GM06990 (cell line): ENCODE measurements around the gene SLC6A20.

Experiments used
- DNase-seq: peaks from one replicate; pipeline ENCODE4 v3.0.0-alpha.2; 2011; ENCODE audit not compliant: insufficient read length; ENCODE audit errors: extremely low read depth
- H3K27me3 ChIP-seq: replicated peaks from 2 replicates; pipeline ENCODE4 v1.6.0; 2011; ENCODE audit warnings: low read length; ENCODE audit not compliant: control insufficient read depth, insufficient read depth
- H3K36me3 ChIP-seq: 2 replicates; pipeline ENCODE4 v1.5.1; 2011; ENCODE audit warnings: low read length; ENCODE audit not compliant: control insufficient read depth, insufficient read depth
- H3K4me3 ChIP-seq: replicated peaks from 2 replicates; pipeline ENCODE4 v1.5.1; 2011; ENCODE audit warnings: low read depth, mild to moderate bottlenecking, control low read depth, low read length
- TF ChIP-seq, protein P1 (sequence below): IDR thresholded peaks from 2 replicates; pipeline ENCODE4 v1.5.1; 2011; ENCODE audit warnings: low read length, control low read depth, mild to moderate bottlenecking, inconsistent platforms; ENCODE audit not compliant: insufficient read depth, poor library complexity, severe bottlenecking

Gene SLC6A20

DNA sequence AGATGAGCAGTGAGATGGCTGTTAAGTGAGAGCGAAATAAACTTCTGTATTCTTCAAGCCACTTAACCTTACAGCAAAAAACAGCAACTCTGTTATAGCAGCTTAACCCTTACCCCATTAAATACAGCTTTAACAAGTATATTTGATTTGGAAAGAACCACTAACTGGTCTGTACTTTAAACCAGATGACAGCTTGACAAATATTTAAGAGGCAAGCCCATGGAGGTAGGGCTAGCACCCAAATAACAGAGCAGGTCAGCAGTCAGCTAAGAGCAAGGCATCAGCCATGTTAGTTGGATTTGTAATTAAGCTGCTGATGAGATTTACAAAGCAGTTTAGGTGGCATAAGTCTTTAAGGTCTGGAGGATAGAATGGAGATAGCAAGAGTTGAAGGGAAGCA lies 42.1 kb upstream of the SLC6A20 start:
- DNase-seq = no peak
- no peak overlapping the region for H3K4me3 ChIP-seq
- TF ChIP-seq, protein P1, sequence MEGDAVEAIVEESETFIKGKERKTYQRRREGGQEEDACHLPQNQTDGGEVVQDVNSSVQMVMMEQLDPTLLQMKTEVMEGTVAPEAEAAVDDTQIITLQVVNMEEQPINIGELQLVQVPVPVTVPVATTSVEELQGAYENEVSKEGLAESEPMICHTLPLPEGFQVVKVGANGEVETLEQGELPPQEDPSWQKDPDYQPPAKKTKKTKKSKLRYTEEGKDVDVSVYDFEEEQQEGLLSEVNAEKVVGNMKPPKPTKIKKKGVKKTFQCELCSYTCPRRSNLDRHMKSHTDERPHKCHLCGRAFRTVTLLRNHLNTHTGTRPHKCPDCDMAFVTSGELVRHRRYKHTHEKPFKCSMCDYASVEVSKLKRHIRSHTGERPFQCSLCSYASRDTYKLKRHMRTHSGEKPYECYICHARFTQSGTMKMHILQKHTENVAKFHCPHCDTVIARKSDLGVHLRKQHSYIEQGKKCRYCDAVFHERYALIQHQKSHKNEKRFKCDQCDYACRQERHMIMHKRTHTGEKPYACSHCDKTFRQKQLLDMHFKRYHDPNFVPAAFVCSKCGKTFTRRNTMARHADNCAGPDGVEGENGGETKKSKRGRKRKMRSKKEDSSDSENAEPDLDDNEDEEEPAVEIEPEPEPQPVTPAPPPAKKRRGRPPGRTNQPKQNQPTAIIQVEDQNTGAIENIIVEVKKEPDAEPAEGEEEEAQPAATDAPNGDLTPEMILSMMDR = no peak
- no peaks in the 10 kb centered on the region for H3K36me3 ChIP-seq
- H3K27me3 ChIP-seq = no peaks in the 10 kb centered on the region; the same call in 1 of the 2 replicates

DNA sequence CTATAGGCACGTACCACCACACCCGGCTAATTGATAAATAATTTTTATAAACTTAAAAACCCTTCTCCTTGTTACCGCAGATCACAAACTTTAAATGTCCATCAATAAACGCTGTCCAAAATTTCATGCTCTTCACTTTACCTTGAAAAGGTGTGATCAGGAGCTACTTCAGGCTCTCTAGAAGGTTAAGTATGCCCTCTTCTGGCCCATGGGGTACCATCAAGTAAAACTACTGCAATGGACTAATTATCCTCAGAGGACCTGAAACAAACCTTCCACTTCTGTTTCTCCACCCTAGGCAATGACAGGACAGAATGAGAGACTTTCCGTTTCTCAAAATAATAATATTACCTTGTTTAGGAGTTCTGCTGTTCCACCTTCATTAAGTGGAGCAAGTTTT lies 36.4 kb upstream of the SLC6A20 start:
- Histone ChIP-seq H3K4me3 (no peak overlapping the region), H3K27me3 (no peaks in the 10 kb centered on the region), H3K36me3 (no peaks in the 10 kb centered on the region; the same call in 1 of the 2 replicates)
- DNase-seq = no peak
- TF ChIP-seq, protein P1 = peak; percentile 41

DNA sequence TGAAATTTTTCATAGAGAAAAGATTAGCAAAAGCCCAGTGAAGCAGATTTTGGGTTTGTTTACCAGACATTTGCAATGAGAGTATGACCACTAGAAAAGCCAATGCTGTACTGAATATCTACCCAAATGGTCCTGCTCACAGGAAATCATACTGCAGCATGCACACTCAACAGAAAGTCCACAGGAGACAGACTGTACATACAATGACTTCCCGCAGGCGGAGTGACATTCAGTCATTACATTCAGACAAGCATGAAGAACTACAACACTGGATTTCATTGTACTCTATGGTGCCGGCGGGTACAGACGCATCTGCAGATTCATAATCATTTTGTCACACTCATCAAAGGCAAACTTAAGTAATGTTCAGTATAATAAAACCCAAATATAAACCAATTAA lies 33.8 kb upstream of the SLC6A20 start:
- DNase-seq = no peak
- Histone ChIP-seq H3K4me3 (no peak overlapping the region), H3K36me3 (peaks cover 2% of the 10 kb centered on the region; the same call in 1 of the 2 replicates), H3K27me3 (no peaks in the 10 kb centered on the region)
- TF ChIP-seq, protein P1 = no peak

DNA sequence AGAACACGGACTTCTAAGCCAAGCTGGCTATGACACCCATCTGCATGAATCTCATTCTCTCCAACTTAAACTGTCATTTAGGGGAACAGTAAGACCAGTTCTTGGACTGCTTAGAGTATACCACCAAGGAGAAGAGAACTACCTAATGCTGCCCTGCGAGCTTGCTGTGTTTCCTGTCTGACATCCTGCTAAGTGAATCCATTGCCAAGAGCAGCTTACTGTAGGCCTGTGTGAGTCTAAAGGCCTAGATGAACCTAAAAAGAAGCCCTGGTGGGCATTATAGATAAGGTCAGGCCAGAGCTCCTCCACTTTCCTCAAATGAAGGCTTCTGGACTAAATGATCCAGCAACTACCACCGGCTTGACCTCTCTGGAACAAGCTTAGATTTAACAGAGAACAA lies 30.6 kb upstream of the SLC6A20 start:
- Histone ChIP-seq H3K4me3 (no peak overlapping the region), H3K27me3 (no peaks in the 10 kb centered on the region), H3K36me3 (peaks cover 2% of the 10 kb centered on the region; the same call in 1 of the 2 replicates)
- DNase-seq = no peak
- TF ChIP-seq, protein P1 = no peak

DNA sequence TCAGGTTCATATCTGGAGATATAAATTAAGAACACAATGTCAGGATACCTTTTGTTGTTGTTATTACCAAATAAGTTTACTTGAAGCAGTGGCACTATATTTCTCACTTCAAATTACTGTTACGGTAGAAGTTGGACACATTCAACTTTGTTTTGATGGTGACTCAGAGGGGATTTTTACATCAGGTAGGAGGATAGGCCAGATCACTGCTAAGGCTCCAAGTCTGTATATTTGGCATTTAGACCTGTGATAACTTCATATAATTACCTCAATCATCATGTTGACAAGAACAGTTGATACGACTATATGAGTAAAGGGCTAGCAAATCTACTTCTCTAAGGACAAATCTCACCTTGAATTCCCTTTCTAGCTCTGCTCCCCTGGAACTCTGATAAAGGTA lies 30.0 kb upstream of the SLC6A20 start:
- Histone ChIP-seq H3K4me3 (no peak overlapping the region), H3K27me3 (no peaks in the 10 kb centered on the region), H3K36me3 (peaks cover 2% of the 10 kb centered on the region; the same call in 1 of the 2 replicates)
- TF ChIP-seq, protein P1 = no peak
- no peak for DNase-seq

DNA sequence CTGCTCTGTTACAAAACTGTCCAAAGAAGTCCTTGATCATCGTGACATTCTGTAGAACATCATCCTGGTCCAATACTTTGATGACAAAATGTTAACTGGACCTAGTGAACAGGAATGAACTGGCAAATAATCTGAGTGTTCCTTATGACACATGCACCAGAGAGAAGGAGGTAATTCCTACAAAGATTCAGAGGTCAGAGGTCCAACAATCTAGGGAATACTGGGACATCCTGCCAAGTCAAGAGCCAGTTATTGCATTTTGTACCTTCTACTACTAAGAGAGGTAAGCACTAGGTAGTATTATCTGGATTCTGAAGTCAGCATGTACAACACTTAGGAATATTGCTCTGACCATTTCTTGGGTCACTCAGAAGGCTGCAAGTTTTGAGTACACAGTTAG lies 24.8 kb upstream of the SLC6A20 start:
- Histone ChIP-seq H3K27me3 (no peaks in the 10 kb centered on the region), H3K36me3 (no peaks in the 10 kb centered on the region), H3K4me3 (no peak overlapping the region)
- TF ChIP-seq, protein P1 = no peak
- no peak for DNase-seq
